Measurements from ENCODE around the gene GDF10.

The GDF10 gene

DNA sequence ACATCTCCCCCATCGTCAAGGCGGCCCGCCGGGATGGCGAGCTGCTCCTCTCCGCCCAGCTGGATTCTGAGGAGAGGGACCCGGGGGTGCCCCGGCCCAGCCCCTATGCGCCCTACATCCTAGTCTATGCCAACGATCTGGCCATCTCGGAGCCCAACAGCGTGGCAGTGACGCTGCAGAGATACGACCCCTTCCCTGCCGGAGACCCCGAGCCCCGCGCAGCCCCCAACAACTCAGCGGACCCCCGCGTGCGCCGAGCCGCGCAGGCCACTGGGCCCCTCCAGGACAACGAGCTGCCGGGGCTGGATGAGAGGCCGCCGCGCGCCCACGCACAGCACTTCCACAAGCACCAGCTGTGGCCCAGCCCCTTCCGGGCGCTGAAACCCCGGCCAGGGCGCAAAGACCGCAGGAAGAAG lies 10.1 kb downstream of the GDF10 start:
- H3K27ac Mint-ChIP-seq, result no peak overlapping the region
- no peaks in the 10 kb centered on the region for H3K36me3 Mint-ChIP-seq
- H3K4me1 Mint-ChIP-seq (ENCODE audit: low read depth), result peaks cover 43% of the 10 kb centered on the region
- H3K9me3 Mint-ChIP-seq (ENCODE audit: low read depth), result no peaks in the 10 kb centered on the region
- H3K4me3 Mint-ChIP-seq, result no peak overlapping the region
- no peaks in the 10 kb centered on the region for H3K27me3 Mint-ChIP-seq

DNA sequence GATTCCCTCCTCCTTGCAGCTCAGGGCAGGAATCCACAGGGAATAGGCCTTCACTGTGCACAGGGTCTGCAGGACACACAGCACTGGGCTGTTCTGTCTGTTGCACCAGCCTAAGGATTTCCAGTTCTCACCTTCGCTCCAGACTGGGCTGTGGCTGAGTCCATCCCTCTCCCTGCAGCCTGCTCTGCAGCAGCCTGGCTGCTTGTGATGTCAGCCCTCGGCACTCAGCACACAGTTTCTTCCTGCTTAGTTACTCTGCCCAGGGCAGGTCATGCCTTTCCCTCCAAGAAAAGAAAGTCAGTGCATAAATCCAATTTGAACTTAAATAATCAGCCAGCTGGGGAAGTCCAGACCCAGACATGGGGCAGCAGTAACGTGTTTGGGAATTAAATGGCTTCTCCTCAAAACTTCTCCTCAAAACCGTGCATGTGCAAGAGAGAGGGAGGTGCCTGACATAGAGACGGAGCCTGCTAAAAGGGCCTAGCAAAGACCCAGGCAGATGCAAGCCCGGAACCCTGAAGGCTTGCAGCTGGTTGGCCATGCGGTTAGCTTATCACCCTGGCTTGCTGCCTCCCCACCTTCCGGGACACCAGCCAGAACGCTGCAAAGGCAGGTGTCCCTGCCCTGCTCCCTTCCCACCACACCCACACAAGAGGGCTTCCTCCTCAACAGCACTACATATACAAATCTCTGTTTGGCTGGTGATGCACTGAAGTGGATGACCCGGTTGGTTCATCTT lies 11.4 kb downstream of the GDF10 start:
- H3K9me3 Mint-ChIP-seq (ENCODE audit: low read depth), result no peaks in the 10 kb centered on the region
- H3K4me3 Mint-ChIP-seq, result peak overlapping the region; percentile 49
- peak overlapping the region; percentile 84 for H3K27ac Mint-ChIP-seq
- no peaks in the 10 kb centered on the region for H3K36me3 Mint-ChIP-seq
- peaks cover 36% of the 10 kb centered on the region for H3K4me1 Mint-ChIP-seq (ENCODE audit: low read depth)
- no peaks in the 10 kb centered on the region for H3K27me3 Mint-ChIP-seq

DNA sequence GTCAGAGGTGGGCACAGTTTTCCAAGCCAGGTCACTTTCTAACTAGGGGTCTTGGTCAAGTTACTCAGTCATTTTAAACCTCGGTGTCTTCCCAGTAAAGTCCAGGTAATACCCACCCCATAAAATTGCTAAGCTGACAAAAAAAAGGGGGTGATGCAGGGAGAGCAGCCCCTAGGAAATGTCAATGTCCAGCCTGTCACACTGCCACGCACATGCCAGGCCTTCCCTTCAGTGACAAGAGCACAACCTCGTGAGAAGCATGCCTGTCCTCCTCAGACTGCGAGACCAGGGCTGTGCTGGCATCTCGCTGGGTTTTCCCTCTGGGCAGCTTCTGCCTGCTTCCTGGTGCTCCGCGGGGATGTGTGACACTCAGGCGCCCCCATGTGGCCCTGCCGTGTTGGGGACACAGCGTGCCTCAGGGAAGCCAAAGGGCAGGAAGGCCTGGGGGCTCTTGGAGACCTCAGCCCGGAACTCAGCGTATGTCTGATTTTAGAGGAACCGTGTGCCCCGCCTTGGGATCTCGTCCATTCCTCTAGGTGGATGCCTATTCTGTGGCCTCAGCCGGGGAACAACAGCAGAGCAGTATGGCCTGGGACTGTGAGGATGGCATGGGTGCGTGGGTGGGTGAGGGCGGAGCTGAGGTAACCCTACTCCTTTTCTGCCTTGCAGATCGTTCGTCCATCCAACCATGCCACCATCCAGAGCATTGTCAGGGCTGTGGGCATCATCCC lies 12.1 kb downstream of the GDF10 start:
- Mint-ChIP-seq H3K36me3 (no peaks in the 10 kb centered on the region), H3K9me3 (ENCODE audit: low read depth) (no peaks in the 10 kb centered on the region), H3K27me3 (no peaks in the 10 kb centered on the region), H3K27ac (peak overlapping the region; percentile 84), H3K4me1 (ENCODE audit: low read depth) (peaks cover 30% of the 10 kb centered on the region), H3K4me3 (peak overlapping the region; percentile 49)

DNA sequence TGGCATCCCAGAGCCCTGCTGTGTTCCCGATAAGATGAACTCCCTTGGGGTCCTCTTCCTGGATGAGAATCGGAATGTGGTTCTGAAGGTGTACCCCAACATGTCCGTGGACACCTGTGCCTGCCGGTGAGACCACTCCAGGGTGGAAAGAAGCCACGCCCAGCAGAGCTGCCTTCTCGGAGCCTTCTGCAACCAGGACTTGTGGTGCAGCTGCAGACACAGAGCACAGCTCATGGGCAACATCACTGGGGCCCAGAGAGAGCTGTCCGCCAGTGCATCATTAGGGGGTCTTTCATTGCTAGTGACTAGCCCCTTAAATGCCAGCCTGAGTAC lies 12.6 kb downstream of the GDF10 start:
- no peaks in the 10 kb centered on the region for H3K27me3 Mint-ChIP-seq
- H3K4me1 Mint-ChIP-seq (ENCODE audit: low read depth), result peaks cover 24% of the 10 kb centered on the region
- H3K4me3 Mint-ChIP-seq, result no peak overlapping the region
- H3K9me3 Mint-ChIP-seq (ENCODE audit: low read depth), result no peaks in the 10 kb centered on the region
- no peak overlapping the region for H3K27ac Mint-ChIP-seq
- H3K36me3 Mint-ChIP-seq, result no peaks in the 10 kb centered on the region

DNA sequence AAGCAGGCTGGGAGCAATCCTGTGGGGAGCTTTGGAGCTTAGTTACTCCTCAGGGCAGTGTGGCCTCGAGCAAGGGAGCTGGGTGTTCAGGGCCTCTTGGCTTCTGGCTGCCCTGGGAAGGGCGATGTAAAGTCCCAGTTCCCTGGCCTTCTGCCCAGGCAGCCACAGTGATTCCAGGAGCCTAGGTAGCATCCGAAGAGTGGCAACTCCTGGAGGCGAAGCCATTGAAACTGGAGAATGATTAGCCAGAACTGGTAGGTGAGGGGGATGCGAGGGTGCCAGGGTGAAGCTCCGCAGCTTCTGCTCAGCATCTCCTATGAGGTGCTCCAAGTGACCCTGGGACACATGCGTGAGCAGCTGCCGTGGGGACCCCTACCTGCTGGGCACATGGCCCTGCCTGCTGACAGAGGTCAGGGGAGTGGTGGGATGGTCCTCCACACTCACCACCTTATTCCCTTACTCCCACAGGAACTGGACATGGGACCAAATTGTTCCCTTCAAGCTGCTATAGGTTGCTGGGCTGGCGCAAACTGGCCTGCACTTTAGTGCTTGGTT lies 14.5 kb downstream of the GDF10 start:
- no peaks in the 10 kb centered on the region for H3K27me3 Mint-ChIP-seq
- H3K27ac Mint-ChIP-seq, result no peak overlapping the region
- H3K4me3 Mint-ChIP-seq, result no peak overlapping the region
- H3K36me3 Mint-ChIP-seq, result no peaks in the 10 kb centered on the region
- peaks cover 19% of the 10 kb centered on the region for H3K4me1 Mint-ChIP-seq (ENCODE audit: low read depth)
- no peaks in the 10 kb centered on the region for H3K9me3 Mint-ChIP-seq (ENCODE audit: low read depth)

DNA sequence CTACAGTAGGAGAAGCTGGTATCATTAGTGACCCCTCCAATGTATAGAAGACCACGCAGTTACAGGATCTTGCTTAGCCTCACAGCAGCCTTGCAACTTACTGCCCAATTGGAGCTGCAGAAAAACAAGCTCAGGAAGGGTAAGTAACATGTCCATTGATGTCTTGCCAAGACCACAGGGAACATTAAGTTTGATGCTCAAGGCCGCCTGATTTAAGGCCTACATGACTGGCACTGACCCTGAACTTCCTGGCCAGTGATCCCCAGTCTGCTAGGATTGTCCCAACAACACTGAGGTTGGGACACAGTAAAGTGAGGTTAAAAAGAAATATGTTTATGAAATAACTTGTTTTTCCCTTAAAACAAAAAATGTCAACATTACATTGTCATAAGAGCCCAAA lies 15.4 kb downstream of the GDF10 start:
- Mint-ChIP-seq H3K27ac (no peak overlapping the region), H3K36me3 (no peaks in the 10 kb centered on the region), H3K4me3 (no peak overlapping the region), H3K9me3 (ENCODE audit: low read depth) (no peaks in the 10 kb centered on the region), H3K27me3 (no peaks in the 10 kb centered on the region), H3K4me1 (ENCODE audit: low read depth) (peaks cover 18% of the 10 kb centered on the region)

DNA sequence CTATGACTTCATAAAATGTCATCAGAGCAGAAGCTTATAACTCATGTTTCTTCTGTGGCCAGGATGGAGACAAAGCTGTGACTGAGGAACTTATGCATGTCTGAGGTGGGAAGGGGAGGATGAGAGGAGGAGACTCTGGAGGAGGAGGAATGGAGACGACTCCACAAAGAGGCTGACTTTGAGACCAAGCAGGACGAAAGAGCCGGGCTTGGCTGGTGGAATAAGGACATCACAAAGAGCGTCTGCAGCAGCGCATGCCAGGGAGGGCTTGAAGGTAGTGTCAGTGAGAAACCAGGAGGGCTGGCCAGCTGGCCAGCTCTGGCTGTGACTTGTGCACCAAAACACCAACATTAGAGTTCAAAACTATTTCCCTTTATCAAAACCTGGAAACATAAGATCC lies 16.1 kb downstream of the GDF10 start:
- Mint-ChIP-seq H3K9me3 (ENCODE audit: low read depth) (no peaks in the 10 kb centered on the region), H3K27ac (no peak overlapping the region), H3K4me3 (no peak overlapping the region)

DNA sequence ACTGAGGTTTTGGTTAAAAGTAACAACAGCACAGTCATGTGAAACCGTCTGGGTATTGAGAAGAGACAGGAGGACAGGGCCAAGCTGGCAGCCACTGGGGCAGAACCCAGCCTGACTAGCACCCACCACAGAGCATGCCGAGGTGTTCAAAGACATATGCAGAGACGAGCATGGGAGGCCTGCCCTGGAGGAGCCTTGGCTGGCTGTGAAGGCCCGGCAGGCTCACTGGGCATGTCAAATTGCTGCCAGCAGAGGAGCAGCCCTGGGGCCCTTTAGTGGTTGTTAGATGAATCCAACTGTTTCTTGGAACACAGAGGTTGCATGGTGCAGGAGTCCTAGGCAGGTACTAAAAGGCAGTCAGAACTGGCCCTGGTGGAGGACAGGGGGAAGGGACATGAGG lies 17.3 kb downstream of the GDF10 start:
- H3K36me3 Mint-ChIP-seq, result no peaks in the 10 kb centered on the region
- no peaks in the 10 kb centered on the region for H3K9me3 Mint-ChIP-seq (ENCODE audit: low read depth)
- no peaks in the 10 kb centered on the region for H3K27me3 Mint-ChIP-seq
- H3K27ac Mint-ChIP-seq, result no peak overlapping the region
- H3K4me3 Mint-ChIP-seq, result no peak overlapping the region
- H3K4me1 Mint-ChIP-seq (ENCODE audit: low read depth), result peaks cover under 1% of the 10 kb centered on the region

More for the DNA sequence above, 16.1 kb downstream of the GDF10 start:
- peaks cover 12% of the 10 kb centered on the region for H3K4me1 Mint-ChIP-seq (ENCODE audit: low read depth)
- H3K36me3 Mint-ChIP-seq, result no peaks in the 10 kb centered on the region
- no peaks in the 10 kb centered on the region for H3K27me3 Mint-ChIP-seq

DNA sequence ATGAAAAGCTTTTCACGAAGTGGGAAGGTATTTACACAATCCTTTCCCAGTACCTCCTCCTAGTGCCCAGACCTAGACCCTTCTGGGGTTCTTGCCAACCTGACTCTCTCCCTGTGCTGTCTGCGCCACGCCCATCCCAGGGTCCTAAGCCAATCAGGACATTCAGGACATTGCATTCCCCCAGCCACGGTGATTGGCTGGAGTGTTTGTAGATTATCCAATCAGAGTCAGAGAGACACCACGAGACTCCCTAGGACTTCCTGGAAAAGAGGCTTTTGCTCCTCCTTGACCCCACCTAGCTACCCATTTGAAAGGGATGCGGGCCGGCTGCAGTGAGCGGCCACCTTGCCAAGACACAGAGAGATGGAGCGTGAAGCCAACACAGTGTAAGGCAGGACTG lies 18.7 kb downstream of the GDF10 start:
- Mint-ChIP-seq H3K27me3 (no peaks in the 10 kb centered on the region), H3K4me1 (ENCODE audit: low read depth) (no peaks in the 10 kb centered on the region), H3K36me3 (no peaks in the 10 kb centered on the region), H3K4me3 (no peak overlapping the region), H3K9me3 (ENCODE audit: low read depth) (no peaks in the 10 kb centered on the region), H3K27ac (no peak overlapping the region)

DNA sequence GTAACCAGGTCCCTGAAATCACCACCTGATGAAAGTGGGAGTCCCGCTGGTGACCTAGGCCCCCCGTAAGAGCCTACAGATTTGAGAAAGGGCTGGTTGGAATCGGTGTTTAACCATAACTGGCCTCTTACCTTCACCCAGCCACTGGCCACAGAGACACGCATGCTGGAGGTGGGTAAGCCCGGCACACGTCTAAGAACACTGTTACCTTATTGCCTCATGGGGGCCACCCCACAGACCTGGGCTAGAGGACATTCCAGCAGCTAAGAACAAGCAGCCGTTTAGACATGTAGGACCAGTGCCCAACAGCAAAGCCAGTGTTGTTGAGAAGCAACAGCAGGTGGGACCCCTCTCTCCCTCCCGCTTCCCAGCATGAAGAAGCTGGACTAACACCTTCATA lies 19.8 kb downstream of the GDF10 start:
- no peak overlapping the region for H3K4me3 Mint-ChIP-seq
- no peak overlapping the region for H3K27ac Mint-ChIP-seq
- no peaks in the 10 kb centered on the region for H3K27me3 Mint-ChIP-seq
- no peaks in the 10 kb centered on the region for H3K9me3 Mint-ChIP-seq (ENCODE audit: low read depth)
- H3K36me3 Mint-ChIP-seq, result no peaks in the 10 kb centered on the region
- no peaks in the 10 kb centered on the region for H3K4me1 Mint-ChIP-seq (ENCODE audit: low read depth)

DNA sequence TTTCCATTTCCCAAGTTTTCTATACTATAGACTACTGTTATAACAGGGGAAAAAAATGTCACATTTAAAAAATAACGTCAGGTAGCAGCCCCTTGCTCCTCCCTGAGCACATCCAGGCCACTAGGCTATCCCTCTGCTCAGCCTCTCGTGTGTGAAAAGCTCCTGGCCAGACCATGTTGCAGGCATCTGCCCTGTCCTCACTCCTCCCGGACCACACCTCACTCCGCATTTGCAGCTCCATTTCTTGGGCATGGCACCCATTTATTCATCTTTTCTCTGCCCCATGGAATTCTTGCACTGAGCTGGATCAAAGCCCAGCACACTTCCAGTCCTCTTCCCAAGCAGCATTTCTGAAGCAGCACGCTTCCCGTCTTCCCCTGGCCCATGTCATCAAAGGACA lies 20.8 kb downstream of the GDF10 start:
- Mint-ChIP-seq H3K4me3 (no peak overlapping the region), H3K4me1 (ENCODE audit: low read depth) (no peaks in the 10 kb centered on the region), H3K27ac (no peak overlapping the region), H3K27me3 (no peaks in the 10 kb centered on the region), H3K9me3 (ENCODE audit: low read depth) (no peaks in the 10 kb centered on the region), H3K36me3 (no peaks in the 10 kb centered on the region)

DNA sequence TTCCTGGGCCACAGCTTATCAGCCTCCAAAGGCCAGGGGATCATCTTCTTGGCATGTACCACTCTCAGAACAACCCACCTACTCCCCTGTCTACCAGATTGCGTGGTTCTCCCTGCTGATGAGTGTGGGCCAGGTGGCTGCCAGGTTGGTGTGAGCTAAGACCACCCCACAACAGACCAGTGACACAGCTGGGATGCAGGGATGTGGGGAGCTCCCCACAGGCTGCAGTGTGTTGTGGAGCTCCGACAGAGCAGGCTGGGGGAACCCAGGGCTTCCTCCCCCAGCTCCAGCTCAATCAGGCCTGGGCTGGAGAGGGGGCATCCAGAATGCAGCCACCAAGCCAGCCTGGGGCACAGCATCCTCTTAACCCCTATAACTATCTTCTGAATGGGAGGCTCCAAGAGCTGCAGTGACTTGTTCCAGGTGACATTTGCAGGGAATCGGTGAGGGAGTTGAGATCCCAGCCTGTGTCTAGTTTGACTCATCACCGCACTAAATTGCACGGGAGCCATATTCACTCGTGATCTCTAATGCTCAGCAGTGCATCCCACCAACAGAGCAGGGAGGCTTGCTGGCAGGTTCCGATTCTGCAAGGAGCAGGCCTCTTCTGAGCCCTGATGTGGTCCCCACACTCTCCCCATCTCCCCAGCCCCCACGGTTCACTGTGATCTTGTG lies 21.7 kb downstream of the GDF10 start:
- Mint-ChIP-seq H3K27me3 (no peaks in the 10 kb centered on the region), H3K4me1 (ENCODE audit: low read depth) (no peaks in the 10 kb centered on the region), H3K4me3 (no peak overlapping the region)

DNA sequence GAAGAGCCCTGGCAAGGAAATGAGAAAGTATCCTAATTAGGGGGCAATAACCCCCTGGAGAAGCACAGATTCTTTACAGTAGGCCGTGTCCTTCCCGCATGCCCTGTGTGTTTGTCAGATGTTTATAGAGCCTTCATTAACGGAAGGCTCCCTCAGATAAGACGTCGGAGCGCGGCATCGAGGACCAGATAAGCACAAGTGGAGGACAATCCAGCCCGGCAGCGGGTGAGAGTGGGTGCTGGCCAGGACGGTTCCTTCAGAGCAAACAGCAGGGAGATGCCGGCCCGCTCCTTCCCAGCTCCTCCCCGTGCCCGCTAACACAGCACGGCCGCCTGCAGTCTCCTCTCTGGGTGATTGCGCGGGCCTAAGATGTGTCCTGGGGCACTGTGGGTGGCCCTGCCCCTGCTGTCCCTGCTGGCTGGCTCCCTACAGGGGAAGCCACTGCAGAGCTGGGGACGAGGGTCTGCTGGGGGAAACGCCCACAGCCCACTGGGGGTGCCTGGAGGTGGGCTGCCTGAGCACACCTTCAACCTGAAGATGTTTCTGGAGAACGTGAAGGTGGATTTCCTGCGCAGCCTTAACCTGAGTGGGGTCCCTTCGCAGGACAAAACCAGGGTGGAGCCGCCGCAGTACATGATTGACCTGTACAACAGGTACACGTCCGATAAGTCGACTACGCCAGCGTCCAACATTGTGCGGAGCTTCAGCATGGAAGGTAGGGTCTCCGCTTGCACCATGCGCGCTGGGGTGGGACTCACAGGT lies 22.5 kb downstream of the GDF10 start, which contains the start of gene GDF2:
Gene GDF2 (plus strand): TSS at position 155 of the 762 bp plus-strand sequence. CDS start 215 bp downstream, at position 370.
- Mint-ChIP-seq H3K36me3 (no peaks in the 10 kb centered on the region), H3K27ac (no peak within 1 kb of the TSS), H3K4me3 (no peak within 1 kb of the TSS), H3K4me1 (ENCODE audit: low read depth) (no peaks in the 10 kb centered on the region), H3K27me3 (no peaks in the 10 kb centered on the region), H3K9me3 (ENCODE audit: low read depth) (no peaks in the 10 kb centered on the region)

More for the DNA sequence above, 21.7 kb downstream of the GDF10 start:
- Mint-ChIP-seq H3K9me3 (ENCODE audit: low read depth) (no peaks in the 10 kb centered on the region), H3K27ac (no peak overlapping the region), H3K36me3 (no peaks in the 10 kb centered on the region)

DNA sequence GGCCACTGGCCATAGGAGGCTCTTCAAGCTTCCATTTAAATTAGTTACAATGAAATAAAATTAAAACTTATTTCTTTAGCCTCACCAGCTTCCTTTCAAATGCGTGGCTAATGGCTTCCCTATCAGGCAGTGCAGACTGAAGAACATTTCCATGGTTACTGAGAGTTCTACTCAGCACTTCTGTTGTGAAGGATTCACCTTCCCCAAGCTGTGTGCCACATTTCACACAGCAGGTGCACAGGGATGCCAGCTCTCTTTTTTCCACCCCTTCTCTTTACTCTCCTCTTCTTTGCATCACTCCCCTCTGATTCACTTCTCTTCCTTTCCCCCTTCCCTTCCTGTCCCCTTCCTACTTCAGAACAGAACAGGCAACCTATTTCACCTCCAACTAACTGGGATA lies 23.1 kb downstream of the GDF10 start:
- no peak overlapping the region for H3K4me3 Mint-ChIP-seq
- no peaks in the 10 kb centered on the region for H3K36me3 Mint-ChIP-seq
- H3K27me3 Mint-ChIP-seq, result no peaks in the 10 kb centered on the region
- no peaks in the 10 kb centered on the region for H3K4me1 Mint-ChIP-seq (ENCODE audit: low read depth)
- H3K27ac Mint-ChIP-seq, result no peak overlapping the region
- no peaks in the 10 kb centered on the region for H3K9me3 Mint-ChIP-seq (ENCODE audit: low read depth)

Data from activated naive CD8-positive, alpha-beta T cell (primary cell).